SU-DHL-6 (cell line): Measurements from ENCODE around the gene SCFD2.

Source experiments
- CTCF ChIP-seq: fragments of 200-600 bp; sonication (generic); IDR thresholded peaks from one replicate; pipeline ENCODE4 v1.5.1; 2017; ENCODE audit warnings: antibody characterized with exemption, mild to moderate bottlenecking, low read length, moderate library complexity; ENCODE audit not compliant: insufficient read depth, poor library complexity, severe bottlenecking
- EZH2phosphoT487 ChIP-seq: fragments of 200-600 bp; sonication (generic), shearing (Covaris generic); conservative IDR thresholded peaks from 2 replicates; pipeline ENCODE4 v1.6.1; 2018; ENCODE audit warnings: mild to moderate bottlenecking, antibody characterized with exemption, low read length, moderate library complexity, mixed read lengths

GRCh38 chr4:52852711-52853110 lies 513.1 kb downstream of the SCFD2 start:
- TF ChIP-seq CTCF (no peak), EZH2phosphoT487 (no peak)
